ENCODE results near the gene RXFP3.

DNA sequence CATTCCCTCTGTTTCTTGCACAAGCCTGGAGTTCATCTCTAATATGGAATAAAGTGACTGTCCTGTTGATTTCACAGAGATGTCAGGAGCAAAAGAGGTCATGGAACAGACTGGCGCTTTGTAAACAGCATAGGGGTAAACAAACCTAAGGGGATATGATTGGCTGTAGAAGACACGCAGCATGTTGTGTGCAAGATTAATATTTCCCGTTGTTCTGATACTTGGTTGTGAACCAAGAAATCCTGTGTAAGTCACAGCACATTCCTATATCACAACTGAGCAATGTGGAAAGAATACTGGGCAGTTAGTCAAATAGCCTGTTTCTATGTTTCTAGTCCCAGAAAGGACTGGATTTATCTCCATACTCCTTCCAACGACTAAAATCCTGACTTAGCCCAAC is 47.6 kb upstream of the RXFP3 start:
- no peak for TF ChIP-seq POLR2A (IDR thresholded peaks at IDR 0.05)
- peak; percentile 13 to 34 for TF ChIP-seq POLR2AphosphoS5 (IDR thresholded peaks at IDR 0.05)

All from upper lobe of left lung (tissue), 4 donors.